HepG2 (cell line): ENCODE results near the gene BAHCC1.
A peak's percentile ranks its signal among the peaks of the same experiment; 100 is the strongest.

Source experiments
- BCL3 ChIP-seq: sonication (generic); formaldehyde crosslinking; IDR thresholded peaks from 2 replicates; pipeline ENCODE4 v1.5.1; 2020; ENCODE audit warnings: mild to moderate bottlenecking, missing genetic modification reagents, moderate library complexity
- CTCF ChIP-seq: sonication (generic); formaldehyde crosslinking; IDR thresholded peaks from 2 replicates; pipeline ENCODE4 v1.5.0; 2020; ENCODE audit warnings: mild to moderate bottlenecking, missing genetic modification reagents, moderate library complexity
- EZH2 ChIP-seq: conservative IDR thresholded peaks from 2 replicates; pipeline ENCODE4 v1.6.1; 2012; ENCODE audit warnings: mild to moderate bottlenecking, low read depth, low read length, moderate library complexity
- HBP1 ChIP-seq: IDR thresholded peaks from 2 replicates; pipeline ENCODE4 v1.6.1; 2016; ENCODE audit warnings: low read depth, control low read depth
- HNRNPLL ChIP-seq: fragments of 200-400 bp; formaldehyde crosslinking; IDR thresholded peaks from 2 replicates; pipeline ENCODE4 v1.6.1; 2017; ENCODE audit warnings: mild to moderate bottlenecking, low read depth, low read length; ENCODE audit not compliant: poor library complexity, severe bottlenecking
- JUN ChIP-seq: sonication (generic); formaldehyde crosslinking; IDR thresholded peaks from 2 replicates; pipeline ENCODE4 v1.4.0; 2020; ENCODE audit warnings: mild to moderate bottlenecking, missing genetic modification reagents
- JUNB ChIP-seq: sonication (generic); formaldehyde crosslinking; IDR thresholded peaks from 2 replicates; pipeline ENCODE4 v1.8.0; 2022; ENCODE audit warnings: missing genetic modification reagents, mild to moderate bottlenecking, borderline replicate concordance
- MIER3 ChIP-seq: IDR thresholded peaks from 2 replicates; pipeline ENCODE4 v1.6.1; 2016; ENCODE audit warnings: missing compliant biosample characterization, borderline replicate concordance
- RAD21 ChIP-seq: fragments of 450-650 bp; formaldehyde crosslinking; IDR thresholded peaks from 2 replicates; pipeline ENCODE4 v1.5.0; 2020; ENCODE audit warnings: mild to moderate bottlenecking
- ZFYVE20 ChIP-seq: sonication (generic); formaldehyde crosslinking; IDR thresholded peaks from 2 replicates; pipeline ENCODE4 v1.8.0; 2023; ENCODE audit warnings: low read depth, mild to moderate bottlenecking, moderate library complexity, missing genetic modification reagents, borderline replicate concordance
- ZNF205 ChIP-seq: IDR thresholded peaks from 2 replicates; pipeline ENCODE4 v1.6.1; 2018; ENCODE audit warnings: missing biosample characterization, missing genetic modification reagents
- ZNF24 ChIP-seq: fragments of 450-650 bp; IDR thresholded peaks from 2 replicates; pipeline ENCODE4 v1.6.1; 2017; ENCODE audit warnings: antibody characterized with exemption, mild to moderate bottlenecking
- ZNF441 ChIP-seq: sonication (generic); formaldehyde crosslinking; IDR thresholded peaks from 2 replicates; pipeline ENCODE4 v1.7.0; 2021; ENCODE audit warnings: missing genetic modification reagents, borderline replicate concordance
- ZNF530 ChIP-seq: sonication (generic); formaldehyde crosslinking; IDR thresholded peaks from 2 replicates; pipeline ENCODE4 v1.5.0; 2020; ENCODE audit warnings: low read depth, mild to moderate bottlenecking, missing genetic modification reagents

- TF ChIP-seq BCL3 (no peak), CTCF (no peak), ZNF205 (CRISPR knock-in tag) (no peak), ZNF441 (no peak), ZNF530 (CRISPR knock-in tag) (no peak), RAD21 (no peak), HNRNPLL (no peak), JUN (no peak), HBP1 (CRISPR knock-in tag) (no peak), ZFYVE20 (CRISPR knock-in tag) (no peak), MIER3 (no peak), JUNB (CRISPR knock-in tag) (no peak), EZH2 (peak; percentile 75; the same call in 1 of the 2 replicates), ZNF24 (no peak)
Observed at GRCh38 chr17:81398832-81399411, 3.7 kb downstream of the BAHCC1 start.
